Superior temporal gyrus (tissue), 1 donor: Measurements from ENCODE around the gene CACNA1I.
A peak's percentile ranks its signal among the peaks of the same experiment; 100 is the strongest.

Source experiments
- DNase-seq: peaks from one replicate; pipeline ENCODE4 v3.0.0-alpha.2; 2016; ENCODE audit errors: extremely low spot score

The CACNA1I gene

DNA sequence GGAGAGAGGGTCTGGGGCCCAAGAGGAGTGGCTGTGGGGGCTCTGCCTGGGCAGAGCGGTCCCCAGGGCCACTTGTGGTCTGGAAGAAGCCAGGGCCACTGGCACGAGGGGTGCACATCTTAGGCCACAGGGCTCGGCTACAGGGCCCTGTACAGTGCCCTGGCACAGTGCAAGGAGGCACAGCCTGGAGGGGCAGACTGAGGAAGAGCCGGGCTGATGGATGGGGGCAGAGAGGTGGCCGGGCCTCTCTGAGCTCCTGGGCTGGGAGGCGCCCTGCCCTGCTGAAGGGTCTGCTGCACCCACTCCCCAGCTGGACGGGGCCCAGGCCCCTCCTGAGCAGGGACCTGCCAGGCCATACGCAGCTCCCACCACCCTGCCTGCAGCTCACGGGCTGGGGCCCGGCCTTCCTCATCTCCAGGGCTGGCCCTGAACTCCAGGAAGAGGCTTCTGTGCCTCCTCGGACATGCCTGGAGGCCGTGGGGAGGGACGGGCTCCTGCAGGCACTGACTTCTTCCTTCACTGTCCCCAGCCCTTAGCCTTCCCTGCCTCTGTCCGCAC is 123.5 kb downstream of the CACNA1I start:
- DNase-seq, result no peak

DNA sequence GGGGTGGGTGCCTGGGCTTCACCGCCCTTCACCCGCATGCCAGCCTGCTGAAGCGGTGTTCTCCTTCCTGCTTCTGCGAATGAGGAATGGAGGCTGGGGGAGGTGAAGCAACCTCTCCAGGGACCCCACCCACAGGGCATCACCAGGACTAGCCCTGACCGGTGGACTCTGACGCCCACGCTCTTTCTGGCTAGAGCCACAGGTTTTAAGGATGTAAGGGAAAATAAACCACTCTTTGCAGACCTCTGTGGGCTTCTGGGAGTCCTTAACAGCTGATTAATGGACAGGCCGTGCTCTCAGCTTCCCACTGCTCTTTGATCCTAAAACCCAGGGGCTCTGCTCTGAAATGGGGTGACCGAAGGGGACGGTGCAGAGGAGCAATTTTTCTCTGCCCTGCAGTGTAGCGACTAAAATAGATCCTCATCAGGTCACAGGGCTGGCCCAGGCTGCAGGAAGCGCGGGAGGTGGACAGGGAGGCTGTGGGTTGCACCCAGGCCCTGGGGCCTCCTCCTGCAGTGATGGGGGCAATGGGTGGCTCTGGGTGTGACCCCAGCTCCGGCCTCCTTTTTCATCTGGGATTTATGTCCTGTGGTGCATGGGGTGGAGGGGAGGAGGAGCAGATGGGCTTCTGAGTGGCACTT is 127.4 kb downstream of the CACNA1I start:
- no peak for DNase-seq

DNA sequence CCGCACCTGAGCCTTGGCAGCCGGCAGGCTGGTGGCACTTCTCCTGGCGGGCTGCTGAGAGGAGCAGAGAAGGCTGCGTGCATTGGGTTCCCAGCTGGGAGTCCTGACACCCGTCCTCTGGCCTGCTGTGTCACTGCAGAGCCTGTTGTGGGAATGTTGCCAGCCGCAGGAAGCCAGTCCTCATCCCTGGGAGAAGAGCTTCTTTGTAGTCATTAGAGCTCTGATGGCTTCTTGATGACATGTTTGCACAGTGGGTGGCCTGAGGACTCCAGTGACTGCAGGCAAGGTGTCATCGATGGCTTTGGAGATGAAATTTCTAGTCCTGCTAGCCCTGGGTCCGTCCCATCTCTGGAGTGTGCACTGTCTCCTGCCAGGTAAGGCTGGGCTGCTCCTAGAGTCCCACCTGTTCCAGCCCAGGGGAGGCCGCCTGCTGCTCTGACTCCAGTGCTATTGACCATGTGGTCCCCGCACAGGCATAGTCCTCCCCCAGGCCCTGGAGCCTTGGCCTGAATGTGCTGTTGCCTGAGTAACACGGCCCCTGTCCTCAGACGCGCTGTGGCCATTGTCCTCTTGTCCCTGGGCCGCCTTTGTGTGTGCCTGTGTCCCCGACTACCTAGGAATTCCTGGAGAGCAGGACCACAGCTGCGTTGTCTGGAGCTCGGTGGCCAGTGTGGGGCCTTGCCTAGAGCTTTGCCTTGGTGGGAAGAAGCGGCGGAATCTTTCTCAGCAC is 129.2 kb downstream of the CACNA1I start:
- DNase-seq, result peak; percentile 35

DNA sequence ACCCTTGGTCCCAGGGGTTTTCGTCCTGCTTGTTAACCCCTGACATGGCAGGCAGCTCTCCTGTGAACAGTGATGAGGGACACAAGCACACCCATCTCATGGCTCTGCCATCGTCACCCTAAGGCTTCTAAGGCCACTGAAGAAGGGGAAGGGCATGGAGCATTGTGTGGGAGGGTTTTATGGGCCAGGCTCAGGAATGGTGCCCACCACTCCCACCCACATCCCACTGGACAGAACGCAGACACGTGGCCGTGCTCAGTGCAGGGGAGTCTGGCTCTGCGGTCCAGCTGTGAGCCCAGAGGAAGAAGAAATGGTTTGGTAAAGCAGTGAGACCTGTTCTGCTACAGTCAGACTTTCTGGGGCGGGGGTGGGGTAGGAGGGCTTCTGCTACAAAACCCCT is 130.0 kb downstream of the CACNA1I start:
- DNase-seq, result no peak

- no peak for DNase-seq
Measured at GRCh38 chr22:39703091-39703490, 132.5 kb downstream of the CACNA1I start.

- DNase-seq, result no peak
Measured at GRCh38 chr22:39703928-39704639, 133.5 kb downstream of the CACNA1I start.

GRCh38 chr22:39705386-39705785 is 134.8 kb downstream of the CACNA1I start:
- DNase-seq, result no peak

DNA sequence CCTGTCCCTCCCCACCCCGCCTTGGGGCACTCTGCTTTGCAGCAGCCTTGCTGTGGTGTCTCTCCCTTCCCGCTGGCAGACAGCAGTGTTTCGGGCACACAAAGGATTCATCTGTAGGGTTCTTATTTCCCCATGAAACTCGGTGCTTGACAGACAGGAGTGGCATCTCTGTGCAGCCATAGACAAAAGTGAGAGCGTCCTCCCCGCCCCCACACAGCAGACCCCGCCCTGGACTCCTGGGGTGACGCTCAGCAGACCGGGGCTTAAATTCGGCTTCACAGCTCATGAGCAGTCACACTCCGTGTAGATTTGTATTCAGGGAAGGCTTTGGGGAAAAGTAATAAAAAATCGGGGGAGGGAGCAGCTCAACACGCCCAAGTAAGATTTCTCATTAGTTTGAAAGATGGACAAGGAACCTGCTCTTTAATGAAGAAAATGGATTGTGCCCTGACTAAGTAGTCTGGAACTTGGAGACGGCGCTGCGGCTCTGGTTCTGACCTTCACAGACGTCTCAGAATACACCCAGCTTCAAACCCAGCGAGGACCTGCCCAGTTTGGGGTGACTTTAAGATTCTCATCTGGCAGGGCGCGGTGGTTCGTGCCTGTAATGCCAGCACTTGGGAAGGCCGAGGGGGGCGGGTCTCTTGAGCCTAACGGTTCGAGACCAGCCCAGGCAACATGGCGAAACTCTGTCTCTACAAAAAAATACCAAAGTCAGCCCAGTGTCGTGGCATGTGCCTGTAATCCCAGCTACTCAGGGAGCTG is 136.0 kb downstream of the CACNA1I start:
- DNase-seq, result no peak

DNA sequence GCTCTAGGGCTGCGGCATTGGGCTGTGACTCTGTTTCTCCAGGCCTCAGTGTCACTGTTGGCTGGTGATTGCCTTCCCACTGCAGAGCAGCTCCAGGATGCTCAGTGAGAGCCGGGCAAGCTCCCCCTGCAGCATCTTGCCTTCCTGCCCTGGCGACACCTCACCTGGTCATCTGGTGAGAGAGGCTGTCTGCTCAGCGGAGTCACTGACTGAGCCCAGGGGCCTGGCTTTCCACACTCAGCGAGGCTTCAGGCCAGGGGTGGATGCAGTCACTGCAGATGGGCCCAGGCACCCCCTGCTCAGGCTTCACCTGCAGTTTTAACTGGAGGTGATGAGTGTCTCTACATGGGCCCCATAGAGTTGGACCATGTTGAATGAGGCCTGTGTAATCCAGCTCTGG is 136.8 kb downstream of the CACNA1I start:
- DNase-seq, result no peak

- DNase-seq, result no peak
Measured at GRCh38 chr22:39707816-39708215, 137.3 kb downstream of the CACNA1I start.

DNA sequence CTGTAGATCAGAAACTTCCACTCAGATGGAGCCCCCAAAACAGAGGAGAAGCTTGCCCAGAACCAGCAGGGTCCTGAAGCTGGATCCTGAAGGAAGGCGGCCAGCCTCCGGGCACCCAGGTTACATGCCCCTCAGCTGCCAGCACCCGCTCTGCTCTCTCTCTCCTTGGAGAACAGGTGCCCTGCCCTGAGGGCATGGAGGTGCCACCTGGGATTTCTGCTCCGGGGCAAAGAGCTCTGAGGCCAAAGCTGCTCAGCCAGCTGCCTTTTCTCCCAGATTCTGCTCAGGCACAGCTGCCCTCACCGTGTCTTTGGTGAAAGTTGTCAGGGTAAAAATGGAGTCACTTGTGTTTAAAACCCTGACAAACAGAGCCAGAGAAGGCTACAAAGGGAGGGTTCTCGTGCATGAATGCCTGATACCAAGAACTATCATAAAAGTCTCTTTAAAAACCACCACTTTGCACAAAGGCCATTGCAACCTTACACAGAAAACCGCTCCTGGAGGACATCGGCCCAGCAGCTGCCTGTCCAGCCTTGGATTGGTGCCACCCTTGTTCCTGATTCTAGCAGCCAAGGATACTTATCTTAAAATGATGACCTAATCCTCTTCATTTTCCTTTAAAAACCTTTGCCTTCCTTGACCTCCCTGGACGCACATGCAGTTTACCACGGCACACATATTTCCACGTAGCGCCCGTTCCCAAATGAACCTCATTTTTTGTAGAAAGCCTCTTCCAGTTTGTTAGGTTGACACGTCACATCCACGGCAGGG is 140.0 kb downstream of the CACNA1I start:
- DNase-seq, result no peak

GRCh38 chr22:39712081-39712480 is 141.5 kb downstream of the CACNA1I start:
- no peak for DNase-seq

DNA sequence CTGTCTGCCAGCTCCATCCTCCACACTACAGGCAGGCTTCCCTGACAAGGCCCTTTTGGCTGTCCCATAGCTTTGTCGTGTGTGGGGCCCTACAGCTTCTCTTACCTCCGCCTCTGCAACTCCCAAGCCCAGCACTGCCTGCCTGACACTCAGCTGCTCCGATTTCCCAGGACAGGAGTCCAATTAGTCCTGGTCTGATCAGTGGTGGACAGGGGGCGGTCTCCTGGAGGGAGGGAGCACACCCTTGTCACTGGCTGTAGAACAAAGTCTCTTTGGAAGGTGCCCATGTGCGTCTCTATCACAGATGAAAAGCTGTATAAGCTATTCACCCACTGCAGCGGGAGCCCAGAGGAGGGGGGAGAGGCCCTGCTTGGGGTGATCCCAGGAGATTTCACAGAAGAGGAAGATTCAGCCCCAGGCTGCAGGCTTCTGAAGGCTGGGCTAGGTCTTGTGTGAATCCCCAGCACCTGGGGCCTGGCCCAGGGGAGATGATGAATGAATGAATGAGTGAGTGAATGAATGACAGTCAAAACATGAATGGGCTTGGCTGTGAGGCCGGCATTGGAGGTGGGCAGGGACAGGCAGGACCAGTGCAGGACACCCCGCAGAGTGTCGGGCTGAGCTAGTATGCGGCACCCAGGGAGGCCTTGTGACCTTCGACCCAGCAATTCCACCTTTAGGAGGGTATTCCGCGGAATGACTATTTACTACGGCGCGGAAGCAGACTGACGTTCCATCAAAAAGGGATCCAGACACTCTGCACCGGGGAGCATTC is 142.4 kb downstream of the CACNA1I start:
- no peak for DNase-seq

- no peak for DNase-seq
Measured at GRCh38 chr22:39713799-39714290, 143.3 kb downstream of the CACNA1I start.

DNA sequence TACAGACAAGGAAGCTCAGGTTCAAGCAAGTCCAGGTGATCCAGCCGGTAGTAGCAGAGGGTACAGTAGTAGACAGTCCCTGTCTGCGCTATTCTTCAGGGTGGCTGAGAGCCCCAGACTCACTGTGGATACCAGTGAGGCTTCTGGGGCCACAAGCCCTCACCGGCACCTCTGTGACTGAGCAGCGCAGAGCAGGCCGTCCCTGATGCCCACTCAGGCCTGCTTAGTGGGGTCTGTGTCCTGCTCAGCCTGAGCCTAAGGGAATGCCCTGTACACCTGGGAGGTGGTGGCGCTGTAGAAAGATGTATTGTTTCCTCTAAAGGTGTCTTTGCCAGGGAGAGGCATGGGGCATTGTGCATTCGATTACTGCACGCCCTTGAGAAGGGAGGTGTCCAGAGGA is 143.8 kb downstream of the CACNA1I start:
- no peak for DNase-seq

- no peak for DNase-seq
Measured at GRCh38 chr22:39715778-39716495, 145.4 kb downstream of the CACNA1I start.

DNA sequence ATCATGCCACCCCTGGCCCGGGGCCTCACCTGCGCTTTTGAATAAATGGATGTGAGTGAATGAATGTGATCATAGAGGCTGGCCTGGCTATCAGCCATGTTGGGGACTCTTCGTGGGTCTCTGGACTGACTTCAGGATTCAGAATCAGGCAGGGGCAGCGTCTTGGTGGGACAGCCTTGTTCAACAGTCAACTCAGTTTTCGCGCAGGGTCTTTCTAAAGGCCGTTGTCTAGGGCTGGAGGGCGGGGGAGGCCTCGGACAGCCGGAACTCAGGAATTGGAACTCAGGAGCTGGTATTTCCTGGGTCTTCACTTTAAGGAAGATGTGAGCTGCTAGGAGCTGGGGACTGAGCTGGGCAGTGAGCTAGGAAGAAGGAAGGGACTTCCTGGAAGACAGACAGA is 146.0 kb downstream of the CACNA1I start:
- DNase-seq, result no peak

DNA sequence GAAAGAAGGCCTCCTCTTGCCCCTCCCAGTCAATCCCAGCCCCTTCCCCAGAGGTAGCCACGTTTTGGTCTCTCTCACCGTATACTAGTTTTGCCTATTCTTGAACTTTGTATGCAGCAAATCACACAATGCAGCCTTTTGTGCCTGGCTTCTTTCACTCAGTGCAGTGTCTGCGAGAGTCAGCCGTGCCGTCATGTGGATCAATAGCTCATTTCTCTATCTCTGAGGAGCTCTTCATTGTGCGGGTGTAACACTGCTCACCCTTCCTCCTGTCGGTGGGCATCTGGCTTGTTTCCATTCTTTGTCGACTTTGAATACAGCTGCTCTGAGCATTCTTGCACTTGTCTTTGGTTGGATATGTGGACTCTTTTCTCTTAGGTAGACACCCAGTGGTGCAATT is 146.5 kb downstream of the CACNA1I start:
- peak; percentile 39 for DNase-seq

- no peak for DNase-seq
Measured at GRCh38 chr22:39718206-39718605, 147.7 kb downstream of the CACNA1I start.
